H1 (cell line): Measurements from ENCODE around the gene HSD11B1L. TPM values are rescaled to one million over a fixed set of nuclear protein-coding genes. Genes with fewer than 3 reads are reported as not detected.

ENCODE experiments used
- EGR1 ChIP-seq: IDR thresholded peaks from 2 replicates; pipeline ENCODE4 v1.6.1; 2011; ENCODE audit warnings: low read depth, low read length, borderline replicate concordance
- NRF1 ChIP-seq: IDR thresholded peaks from 2 replicates; pipeline ENCODE4 v1.6.1; 2011; ENCODE audit warnings: mild to moderate bottlenecking, low read depth, low read length, improper control_type of control experiment
- polyA plus RNA-seq, 7 experiments: library from polyadenylated mRNA; depleted of rRNA in 3 of 7; stranded (reverse) in 5 of 7; unstranded in 2 of 7; fragments of >200 nt in 5 of 7; fragments of 200-250 nt in 2 of 7; gene quantifications; 1 replicate in 5 of 7; 2 replicates in 1 of 7; 4 replicates in 1 of 7; pipeline versions ENCODE4 v1.2.1 to v1.2.3, GENCODE V29; 2011 to 2013; ENCODE audit warnings: missing spikeins in 2 of 7, mixed read lengths in 2 of 7
- total RNA-seq: library from RNA; stranded (reverse); fragmentation: NEBNext Ultra II Directional; extraction: Animal tissue kit (Norgen Biotek cat#: 25700); gene quantifications from 2 replicates; pipeline ENCODE4 v1.2.1, GENCODE V29; 2021

Gene HSD11B1L
- total and polyA plus RNA-seq, 2 of the 8 experiments (the other 6 are each of a cell fraction or from before 2014, with no cell fraction given): 8.2 to 20.6 TPM

DNA sequence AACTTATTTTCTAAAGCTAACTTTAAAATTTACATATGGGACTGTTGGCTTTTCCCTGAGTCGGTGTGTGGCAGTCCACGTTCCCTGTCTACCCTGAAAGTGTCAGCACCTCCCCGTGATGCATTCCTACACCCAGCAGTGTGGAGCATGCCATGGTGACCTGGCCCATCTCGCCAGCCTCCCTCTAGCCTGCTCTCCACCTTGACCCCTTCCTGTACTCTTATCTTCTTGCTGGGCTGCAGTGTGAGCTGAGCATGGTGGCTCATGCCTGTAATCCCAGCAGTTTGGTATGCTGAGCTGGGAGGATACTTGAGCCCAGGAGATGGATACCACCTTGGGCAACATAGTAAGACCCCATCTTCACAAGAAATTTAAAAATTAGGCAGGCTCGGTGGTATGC is 25.9 kb upstream of the HSD11B1L start (continued):
- no peak for TF ChIP-seq EGR1
- TF ChIP-seq NRF1: no peak
